Natural killer cell treated with Interleukin-12 subunit alpha and Interleukin-12 subunit beta and Interleukin-15 and Interleukin-18, amount 100 ng/mL, for 72 hours (primary cell): ENCODE measurements around the gene SPC24. TPM values are rescaled to one million over a fixed set of nuclear protein-coding genes. Genes with fewer than 3 reads are reported as not detected.
"Not testable (repeated sequence)": the region's sequence is repeated elsewhere in the genome, so short reads cannot be mapped to it uniquely, and the experiment has no call there.

Experiments
- ATAC-seq, 2 donors: fragments of 150-1000 bp; cut with Tn5 transposase in 1 of 2; sonication (Bioruptor Pico), chemical (Tn5 transposase) in 1 of 2; 2 replicates each; pipeline ENCODE4 v1.10.0; 2021
- DNase-seq: peaks from one replicate; pipeline ENCODE4 v3.0.0; 2022; ENCODE audit warnings: low spot score
- H3K27ac Mint-ChIP-seq, 2 donors: 1 replicate in 1 of 2; 2 replicates in 1 of 2; pipeline ENCODE4 v1.8.0; 2022; ENCODE audit warnings: mixed read lengths in 2 of 2, mild to moderate bottlenecking in 1 of 2, moderate library complexity in 1 of 2
- H3K27me3 Mint-ChIP-seq, 2 donors: 1 replicate in 1 of 2; 2 replicates in 1 of 2; pipeline ENCODE4 v1.8.0; 2022; ENCODE audit warnings: mixed read lengths in 2 of 2
- H3K36me3 Mint-ChIP-seq: one replicate; pipeline ENCODE4 v1.8.0; 2022; ENCODE audit warnings: mixed read lengths
- H3K4me1 Mint-ChIP-seq, 2 donors: 1 replicate in 1 of 2; 2 replicates in 1 of 2; pipeline ENCODE4 v1.8.0; 2022; ENCODE audit warnings: low read depth in 2 of 2, mixed read lengths in 2 of 2, mild to moderate bottlenecking in 1 of 2
- H3K4me3 Mint-ChIP-seq: one replicate; pipeline ENCODE4 v1.8.0; 2022; ENCODE audit warnings: mixed read lengths
- H3K9me3 Mint-ChIP-seq: 2 replicates; pipeline ENCODE4 v1.8.0; 2022; ENCODE audit warnings: mixed read lengths
- total RNA-seq, 2 donors: library from RNA; stranded (reverse); gene quantifications; one replicate each; pipeline ENCODE4 v1.2.3, GENCODE V29; 2022

SPC24 gene
- total RNA-seq, 2 donors from 2014 or later = 26.6 to 48.3 TPM

DNA sequence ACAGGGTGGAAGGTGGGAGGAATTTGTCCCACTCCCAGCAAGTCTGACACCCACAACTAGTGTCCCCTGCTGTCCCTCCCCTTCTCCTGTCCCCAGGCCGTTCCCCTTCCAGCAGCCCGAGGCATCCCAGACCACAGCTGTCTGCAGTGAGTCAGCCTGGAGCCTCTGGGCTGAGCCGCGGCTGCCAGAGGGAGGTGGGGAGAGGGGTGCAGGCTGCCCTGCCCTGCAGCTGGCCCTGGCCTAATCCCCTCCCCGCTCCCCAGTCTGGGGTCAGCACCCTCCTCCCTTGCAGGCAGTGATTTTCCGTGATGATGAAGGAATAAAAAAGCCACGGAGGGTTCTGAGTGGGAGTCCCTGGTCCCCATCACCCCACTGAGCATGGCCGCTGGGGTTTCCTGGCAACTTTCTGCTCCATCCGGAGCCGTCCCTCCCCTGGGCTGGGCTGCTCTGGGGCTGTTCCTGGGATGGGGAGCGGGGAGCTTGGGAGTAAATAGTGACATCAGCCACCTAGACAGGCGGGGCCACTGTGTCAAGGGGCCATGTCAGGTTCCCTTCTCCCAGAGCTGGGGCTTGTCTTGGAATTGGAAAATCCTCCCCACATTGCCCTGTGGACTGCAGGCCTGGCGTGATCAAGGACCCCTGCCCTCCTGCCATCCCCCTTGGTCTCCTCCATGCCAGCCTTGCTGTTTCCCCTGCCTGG, 16.8 kb downstream of the SPC24 start:
- H3K4me3 Mint-ChIP-seq = no peak overlapping the region
- ATAC-seq = peak; percentile 21 to 34
- peaks cover 6 to 7% of the 10 kb centered on the region in 2 donors for H3K4me1 Mint-ChIP-seq
- no peaks in the 10 kb centered on the region for H3K36me3 Mint-ChIP-seq
- no peak for DNase-seq
- H3K9me3 Mint-ChIP-seq = no peaks in the 10 kb centered on the region
- no peaks in the 10 kb centered on the region for H3K27me3 Mint-ChIP-seq
- no peak overlapping the region for H3K27ac Mint-ChIP-seq

GRCh38 chr19:11137542-11138384, 17.8 kb downstream of the SPC24 start:
- no peaks in the 10 kb centered on the region for H3K36me3 Mint-ChIP-seq
- H3K4me3 Mint-ChIP-seq = peak overlapping the region; percentile 76
- DNase-seq (no peak), ATAC-seq (peak; percentile 59 to 67)
- no peaks in the 10 kb centered on the region for H3K27me3 Mint-ChIP-seq
- H3K27ac Mint-ChIP-seq = peak overlapping the region in 1 of 2 donors; percentile 55
- peaks cover 6 to 7% of the 10 kb centered on the region in 2 donors for H3K4me1 Mint-ChIP-seq
- no peaks in the 10 kb centered on the region for H3K9me3 Mint-ChIP-seq

- H3K27me3 Mint-ChIP-seq = no peaks in the 10 kb centered on the region
- ATAC-seq = no peak
- peak overlapping the region in 1 of 2 donors; percentile 51 for H3K27ac Mint-ChIP-seq
- H3K9me3 Mint-ChIP-seq = no peaks in the 10 kb centered on the region
- peaks cover 6 to 7% of the 10 kb centered on the region in 2 donors for H3K4me1 Mint-ChIP-seq
- H3K4me3 Mint-ChIP-seq = no peak overlapping the region
- DNase-seq = no peak
- H3K36me3 Mint-ChIP-seq = no peaks in the 10 kb centered on the region
These were observed 19.0 kb downstream of the SPC24 start for GRCh38 chr19:11136400-11137101.

DNA sequence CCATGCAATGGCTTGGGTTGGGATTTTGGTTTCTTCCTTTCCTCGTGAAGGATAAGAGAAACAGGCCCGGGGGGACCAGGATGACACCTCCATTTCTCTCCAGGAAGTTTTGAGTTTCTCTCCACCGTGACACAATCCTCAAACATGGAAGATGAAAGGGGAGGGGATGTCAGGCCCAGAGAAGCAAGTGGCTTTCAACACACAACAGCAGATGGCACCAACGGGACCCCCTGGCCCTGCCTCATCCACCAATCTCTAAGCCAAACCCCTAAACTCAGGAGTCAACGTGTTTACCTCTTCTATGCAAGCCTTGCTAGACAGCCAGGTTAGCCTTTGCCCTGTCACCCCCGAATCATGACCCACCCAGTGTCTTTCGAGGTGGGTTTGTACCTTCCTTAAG, 24.1 kb downstream of the SPC24 start:
- H3K4me1 Mint-ChIP-seq = peaks cover 0 to 5% of the 10 kb centered on the region in 2 donors
- ATAC-seq (no peak), DNase-seq (no peak)
- H3K27me3 Mint-ChIP-seq = no peaks in the 10 kb centered on the region
- H3K27ac Mint-ChIP-seq = peak overlapping the region in 1 of 2 donors; percentile 45
- no peaks in the 10 kb centered on the region for H3K9me3 Mint-ChIP-seq
- H3K36me3 Mint-ChIP-seq = no peaks in the 10 kb centered on the region
- H3K4me3 Mint-ChIP-seq = no peak overlapping the region

DNA sequence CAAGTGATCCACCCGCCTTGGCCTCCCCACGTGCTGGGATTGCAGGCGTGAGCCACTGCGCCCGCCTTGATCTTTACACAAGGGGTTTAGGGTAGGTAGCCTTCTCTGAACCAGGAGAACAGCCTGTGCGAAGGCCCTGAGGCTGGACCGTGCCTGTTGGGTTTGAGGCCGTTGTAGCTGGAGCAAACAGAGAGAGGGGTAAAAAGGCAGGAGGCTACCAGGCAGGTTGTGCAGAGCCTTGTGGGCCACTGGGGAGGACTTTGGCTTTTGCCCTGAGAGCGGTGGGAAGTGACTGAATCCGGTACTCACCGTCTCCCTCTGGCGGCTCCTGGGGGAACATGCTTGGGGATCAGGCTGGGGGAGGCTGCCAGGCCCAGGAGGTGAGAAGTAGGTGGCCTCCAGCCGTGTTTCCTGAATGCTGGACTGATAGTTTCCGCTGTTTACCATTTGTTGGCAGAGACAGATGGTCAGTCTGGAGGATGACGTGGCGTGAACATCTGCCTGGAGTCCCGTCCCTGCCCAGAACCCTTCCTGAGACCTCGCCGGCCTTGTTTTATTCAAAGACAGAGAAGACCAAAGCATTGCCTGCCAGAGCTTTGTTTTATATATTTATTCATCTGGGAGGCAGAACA, 24.6 kb downstream of the SPC24 start:
- Mint-ChIP-seq H3K9me3 (no peaks in the 10 kb centered on the region), H3K36me3 (no peaks in the 10 kb centered on the region), H3K27ac (peak overlapping the region in 1 of 2 donors; percentile 45), H3K27me3 (no peaks in the 10 kb centered on the region), H3K4me1 (peaks cover 0 to 7% of the 10 kb centered on the region in 2 donors), H3K4me3 (no peak overlapping the region)
- ATAC-seq (peak; percentile 72 to 81), DNase-seq (peak; percentile 69)

GRCh38 chr19:11127905-11128304, 27.7 kb downstream of the SPC24 start:
- Mint-ChIP-seq H3K4me1 (peaks cover 0 to 7% of the 10 kb centered on the region in 2 donors), H3K9me3 (no peaks in the 10 kb centered on the region), H3K27ac (no peak overlapping the region), H3K27me3 (no peaks in the 10 kb centered on the region), H3K4me3 (no peak overlapping the region), H3K36me3 (no peaks in the 10 kb centered on the region)
- ATAC-seq (no peak), DNase-seq (no peak)

- Mint-ChIP-seq H3K27ac (no peak overlapping the region), H3K4me1 (peaks cover 0 to 7% of the 10 kb centered on the region in 2 donors), H3K9me3 (no peaks in the 10 kb centered on the region), H3K36me3 (no peaks in the 10 kb centered on the region), H3K27me3 (no peaks in the 10 kb centered on the region), H3K4me3 (no peak overlapping the region)
- ATAC-seq (peak; percentile 67 to 71), DNase-seq (peak; percentile 69)
These were observed 29.4 kb downstream of the SPC24 start for GRCh38 chr19:11125994-11126685.

DNA sequence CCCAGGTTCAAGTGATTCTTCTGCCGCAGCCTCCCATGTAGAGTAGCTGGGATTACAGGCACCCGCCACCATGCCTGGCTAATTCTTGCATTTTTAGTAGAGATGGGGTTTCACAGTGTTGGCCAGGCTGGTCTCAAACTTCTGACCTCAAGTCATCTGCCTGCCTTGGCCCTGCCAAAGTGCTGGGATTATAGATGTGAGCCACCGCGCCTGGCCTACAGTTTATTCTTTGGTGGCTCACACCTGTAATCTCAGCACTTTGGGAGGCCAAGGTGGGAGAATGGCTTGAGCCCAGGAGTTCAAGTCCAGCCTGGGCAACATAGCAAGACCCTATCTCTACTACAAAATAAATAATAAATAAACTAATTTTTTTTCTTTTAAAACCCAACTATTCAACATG, 31.4 kb downstream of the SPC24 start:
- not testable (repeated sequence) for H3K36me3 Mint-ChIP-seq, ATAC-seq, H3K27me3 Mint-ChIP-seq, H3K27ac Mint-ChIP-seq, H3K9me3 Mint-ChIP-seq, H3K4me1 Mint-ChIP-seq, H3K4me3 Mint-ChIP-seq, DNase-seq

DNA sequence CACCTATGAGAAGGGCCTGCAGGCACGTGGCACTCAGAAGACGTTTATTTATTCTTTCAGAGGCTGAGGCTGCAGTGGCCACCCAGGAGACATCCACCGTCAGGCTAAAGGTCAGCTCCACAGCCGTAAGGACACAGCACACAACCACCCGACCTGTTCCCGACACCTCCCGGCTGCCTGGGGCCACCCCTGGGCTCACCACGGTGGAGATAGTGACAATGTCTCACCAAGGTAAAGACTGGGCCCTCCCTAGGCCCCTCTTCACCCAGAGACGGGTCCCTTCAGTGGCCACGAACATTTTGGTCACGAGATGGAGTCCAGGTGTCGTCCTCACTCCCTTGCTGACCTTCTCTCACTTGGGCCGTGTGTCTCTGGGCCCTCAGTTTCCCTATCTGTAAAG, 32.5 kb downstream of the SPC24 start:
- ATAC-seq = no peak
- H3K9me3 Mint-ChIP-seq = no peaks in the 10 kb centered on the region

DNA sequence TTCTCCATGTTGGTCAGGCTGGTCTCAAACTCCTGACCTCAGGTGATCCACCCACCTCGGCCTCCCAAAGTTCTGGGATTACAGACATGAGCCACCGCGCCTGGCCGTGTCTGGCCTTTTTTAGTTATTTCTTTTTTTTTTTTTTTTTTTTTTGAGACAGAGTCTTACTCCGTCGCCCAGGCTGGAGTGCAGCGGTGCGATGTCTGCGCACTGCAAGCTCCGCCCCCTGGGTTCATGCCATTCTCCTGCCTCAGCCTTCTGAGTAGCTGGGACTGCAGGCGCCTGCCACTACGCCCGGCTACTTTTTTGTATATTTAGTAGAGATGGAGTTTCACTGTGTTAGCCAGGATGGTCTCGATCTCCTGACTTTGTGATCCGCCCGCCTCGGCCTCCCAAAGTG, 33.6 kb downstream of the SPC24 start:
- not testable (repeated sequence) for H3K27ac Mint-ChIP-seq, ATAC-seq, DNase-seq, H3K27me3 Mint-ChIP-seq, H3K9me3 Mint-ChIP-seq, H3K36me3 Mint-ChIP-seq, H3K4me1 Mint-ChIP-seq, H3K4me3 Mint-ChIP-seq

More for the DNA sequence above, 32.5 kb downstream of the SPC24 start:
- no peak overlapping the region for H3K4me3 Mint-ChIP-seq
- H3K27me3 Mint-ChIP-seq = no peaks in the 10 kb centered on the region
- H3K27ac Mint-ChIP-seq = no peak overlapping the region
- no peak for DNase-seq
- peaks cover 0 to 2% of the 10 kb centered on the region in 2 donors for H3K4me1 Mint-ChIP-seq
- peaks cover 9% of the 10 kb centered on the region for H3K36me3 Mint-ChIP-seq

DNA sequence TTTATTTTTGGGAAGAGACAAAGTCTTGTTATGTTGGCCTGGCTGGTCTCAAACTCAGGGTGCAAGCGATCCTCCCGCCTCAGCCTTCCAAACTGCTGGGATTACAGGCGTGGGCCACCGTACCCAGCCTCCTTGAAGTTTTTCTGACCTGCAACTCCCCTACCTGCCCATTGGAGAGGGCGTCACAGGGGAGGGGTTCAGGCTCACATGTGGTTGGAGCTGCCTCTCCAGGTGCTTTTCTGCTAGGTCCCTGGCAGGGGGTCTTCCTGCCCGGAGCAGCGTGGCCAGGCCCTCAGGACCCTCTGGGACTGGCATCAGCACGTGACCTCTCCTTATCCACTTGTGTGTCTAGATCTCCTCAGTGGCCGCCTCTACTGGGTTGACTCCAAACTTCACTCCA, 39.1 kb downstream of the SPC24 start:
- Mint-ChIP-seq H3K36me3 (peaks cover 14% of the 10 kb centered on the region), H3K4me1 (peaks cover 0 to 5% of the 10 kb centered on the region in 2 donors), H3K27me3 (no peaks in the 10 kb centered on the region)

DNA sequence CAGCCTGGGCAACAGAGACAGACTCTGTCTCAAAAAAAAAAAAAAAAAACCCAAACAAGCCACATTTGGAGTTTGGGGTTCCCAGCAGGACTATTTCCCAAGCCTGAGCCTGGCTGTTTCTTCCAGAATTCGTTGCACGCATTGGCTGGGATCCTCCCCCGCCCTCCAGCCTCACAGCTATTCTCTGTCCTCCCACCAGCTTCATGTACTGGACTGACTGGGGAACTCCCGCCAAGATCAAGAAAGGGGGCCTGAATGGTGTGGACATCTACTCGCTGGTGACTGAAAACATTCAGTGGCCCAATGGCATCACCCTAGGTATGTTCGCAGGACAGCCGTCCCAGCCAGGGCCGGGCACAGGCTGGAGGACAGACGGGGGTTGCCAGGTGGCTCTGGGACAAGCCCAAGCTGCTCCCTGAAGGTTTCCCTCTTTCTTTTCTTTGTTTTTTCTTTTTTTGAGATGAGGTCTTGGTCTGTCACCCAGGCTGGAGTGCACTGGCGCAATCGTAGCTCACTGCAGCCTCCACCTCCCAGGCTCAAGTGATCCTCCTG, 39.6 kb downstream of the SPC24 start:
- Mint-ChIP-seq H3K9me3 (no peaks in the 10 kb centered on the region), H3K27me3 (no peaks in the 10 kb centered on the region), H3K27ac (no peak overlapping the region), H3K36me3 (peaks cover 14% of the 10 kb centered on the region), H3K4me3 (no peak overlapping the region), H3K4me1 (peaks cover 0 to 5% of the 10 kb centered on the region in 2 donors)
- DNase-seq (no peak), ATAC-seq (no peak)

More for the DNA sequence above, 39.1 kb downstream of the SPC24 start:
- ATAC-seq = peak in 1 of 2 donors; percentile 4
- Mint-ChIP-seq H3K9me3 (no peaks in the 10 kb centered on the region), H3K27ac (no peak overlapping the region), H3K4me3 (no peak overlapping the region)
- DNase-seq = no peak

- H3K27ac Mint-ChIP-seq = peak overlapping the region in 1 of 2 donors; percentile 17
- no peaks in the 10 kb centered on the region for H3K27me3 Mint-ChIP-seq
- peaks cover 0 to 5% of the 10 kb centered on the region in 2 donors for H3K4me1 Mint-ChIP-seq
- no peak overlapping the region for H3K4me3 Mint-ChIP-seq
- H3K9me3 Mint-ChIP-seq = no peaks in the 10 kb centered on the region
- H3K36me3 Mint-ChIP-seq = peaks cover 6% of the 10 kb centered on the region
- ATAC-seq (no peak), DNase-seq (no peak)
These were observed 40.5 kb downstream of the SPC24 start for GRCh38 chr19:11115042-11115441.
